Measurements from ENCODE around the gene NSUN3.

DNA sequence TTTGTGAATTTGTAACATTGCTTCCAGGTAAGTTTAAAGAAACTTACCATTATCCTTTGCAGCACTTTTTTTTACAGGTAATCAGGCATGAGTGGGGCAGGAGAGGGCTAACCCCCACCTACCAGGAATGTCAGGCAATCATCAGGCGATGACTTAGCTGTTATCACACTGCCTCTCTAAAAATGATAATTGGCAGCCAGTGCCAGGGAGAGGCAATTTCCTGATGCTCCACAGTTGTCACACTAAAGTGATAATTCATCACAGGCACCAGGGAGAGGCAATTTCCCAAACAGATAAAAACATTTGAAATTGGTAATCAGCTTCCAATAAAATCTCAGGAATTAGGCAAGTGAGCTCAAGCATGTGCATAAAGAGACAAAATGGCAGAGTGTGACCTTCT is 26.3 kb downstream of the NSUN3 start:
- TF ChIP-seq CTCF (IDR thresholded peaks at IDR 0.05; ENCODE audit: control extremely low read depth in 1 of 3, insufficient read depth in 1 of 3, low read depth in 1 of 3, low read length in 3 of 3) (no peak), EZH2 (IDR thresholded peaks at IDR 0.05; ENCODE audit: low read depth, low read length, severe bottlenecking) (no peak), EP300 (IDR thresholded peaks at IDR 0.05; ENCODE audit: borderline replicate concordance in 1 of 2, low read depth in 2 of 2, low read length in 2 of 2) (no peak), USF2 (IDR thresholded peaks at IDR 0.05; ENCODE audit: low read length) (no peak), CHD1 (IDR thresholded peaks at IDR 0.05; ENCODE audit: low read depth, low read length) (no peak), FOSL1 (IDR thresholded peaks at IDR 0.05; ENCODE audit: insufficient read depth, low read depth, low read length) (no peak)
